PC-3 (cell line): ENCODE results near the gene CLCA2. TPM values are rescaled to one million over a fixed set of nuclear protein-coding genes. Genes with fewer than 3 reads are reported as not detected.

ENCODE experiments used
- ATAC-seq: fragments of 200-7000 bp; cut with Tn5 transposase; 2 replicates; pipeline ENCODE4 v1.9.1; 2020; ENCODE audit warnings: mild to moderate bottlenecking, moderate library complexity
- BruUV-seq: library from RNA; stranded (reverse); fragments of 400-500 nt; replicated peaks from 2 replicates; lab custom pipeline; 2021; lab: Mats Ljungman, UMichigan
- CTCF ChIA-PET: fragments of 300-600 bp; sonication (Branson Sonifier 250); formaldehyde crosslinking; loops from one replicate; lab custom pipeline; 2022; ENCODE audit warnings: antibody characterized with exemption; lab: Charles Lee
- POLR2A ChIA-PET: fragments of 300-600 bp; sonication (Branson Sonifier 250); formaldehyde crosslinking; loops from one replicate; lab custom pipeline; 2022; ENCODE audit warnings: antibody characterized with exemption; ENCODE audit not compliant: unreplicated experiment; lab: Charles Lee
- DNase-seq: peaks from one replicate; pipeline ENCODE4 v3.0.0-alpha.2; 2015
- H2AFZ ChIP-seq: fragments of 300-600 bp; sonication (generic); 2 replicates; pipeline ENCODE4 v1.6.0; 2016; ENCODE audit warnings: antibody characterized with exemption, low read length
- H3F3A ChIP-seq: fragments of 300-600 bp; sonication (generic); one replicate; pipeline ENCODE4 v1.6.0; 2017; ENCODE audit warnings: antibody characterized with exemption, low read length, control low read depth, mild to moderate bottlenecking; ENCODE audit not compliant: unreplicated experiment
- H3K27ac ChIP-seq: fragments of 300-600 bp; sonication (generic); 2 replicates; pipeline ENCODE4 v1.5.1; 2016; ENCODE audit warnings: mild to moderate bottlenecking, low read length
- H3K27me3 ChIP-seq: fragments of 300-600 bp; sonication (generic); 2 replicates; pipeline ENCODE4 v1.6.1; 2016; ENCODE audit warnings: low read length, mixed read lengths
- H3K36me3 ChIP-seq: fragments of 300-600 bp; sonication (generic); 2 replicates; pipeline ENCODE4 v1.6.1; 2016; ENCODE audit warnings: low read depth, mixed run types, low read length, mixed read lengths
- H3K4me1 ChIP-seq: fragments of 300-600 bp; sonication (generic); 2 replicates; pipeline ENCODE4 v1.5.1; 2016; ENCODE audit warnings: low read length; ENCODE audit not compliant: insufficient read depth
- H3K4me2 ChIP-seq: fragments of 300-600 bp; sonication (generic); 2 replicates; pipeline ENCODE4 v1.6.0; 2016; ENCODE audit warnings: low read length
- H3K4me3 ChIP-seq: fragments of 300-600 bp; sonication (generic); 2 replicates; pipeline ENCODE4 v1.5.1; 2016; ENCODE audit warnings: mild to moderate bottlenecking, low read length, mixed read lengths
- H3K79me2 ChIP-seq: fragments of 300-600 bp; sonication (generic); 2 replicates; pipeline ENCODE4 v1.6.1; 2017; ENCODE audit warnings: low read length, mixed read lengths
- H3K9ac ChIP-seq: fragments of 300-600 bp; sonication (generic); 2 replicates; pipeline ENCODE4 v1.6.0; 2016; ENCODE audit warnings: mild to moderate bottlenecking, low read length
- H3K9me2 ChIP-seq: fragments of 300-600 bp; sonication (generic); replicated peaks from 2 replicates; pipeline ENCODE4 v1.6.1; 2016; ENCODE audit warnings: mixed run types, low read length, mixed read lengths
- H3K9me3 ChIP-seq: fragments of 300-600 bp; sonication (generic); 2 replicates; pipeline ENCODE4 v1.6.1; 2016; ENCODE audit warnings: low read length, mixed read lengths
- H4K20me1 ChIP-seq: fragments of 300-600 bp; sonication (generic); 2 replicates; pipeline ENCODE4 v1.6.1; 2016; ENCODE audit warnings: low read length, mixed read lengths
- CTCF ChIP-seq: fragments of 300-600 bp; sonication (generic); conservative IDR thresholded peaks from 2 replicates; pipeline ENCODE4 v1.5.1; 2017; ENCODE audit warnings: antibody characterized with exemption, low read depth, mild to moderate bottlenecking, low read length
- EZH2 ChIP-seq: fragments of 300-600 bp; sonication (generic); IDR thresholded peaks from one replicate; pipeline ENCODE4 v1.6.1; 2017; ENCODE audit warnings: antibody characterized with exemption, mild to moderate bottlenecking, low read length; ENCODE audit not compliant: unreplicated experiment
- EZH2phosphoT487 ChIP-seq: fragments of 300-600 bp; sonication (generic); IDR thresholded peaks from 2 replicates; pipeline ENCODE4 v1.6.1; 2018; ENCODE audit warnings: mild to moderate bottlenecking, antibody characterized with exemption, low read length, borderline replicate concordance
- intact Hi-C: fragments of 100-400 bp; cut with micrococcal nuclease; formaldehyde crosslinking; loops from 2 replicates; pipeline ENCODE4 v1.9.0; 2023
- total RNA-seq: library from RNA; depleted of rRNA; stranded (reverse); fragments of >200 nt; gene quantifications from 2 replicates; pipeline ENCODE4 v1.2.3, GENCODE V29; 2014

CLCA2 gene
- total RNA-seq, 1 experiment from 2014 or later: 0.22 TPM

DNA sequence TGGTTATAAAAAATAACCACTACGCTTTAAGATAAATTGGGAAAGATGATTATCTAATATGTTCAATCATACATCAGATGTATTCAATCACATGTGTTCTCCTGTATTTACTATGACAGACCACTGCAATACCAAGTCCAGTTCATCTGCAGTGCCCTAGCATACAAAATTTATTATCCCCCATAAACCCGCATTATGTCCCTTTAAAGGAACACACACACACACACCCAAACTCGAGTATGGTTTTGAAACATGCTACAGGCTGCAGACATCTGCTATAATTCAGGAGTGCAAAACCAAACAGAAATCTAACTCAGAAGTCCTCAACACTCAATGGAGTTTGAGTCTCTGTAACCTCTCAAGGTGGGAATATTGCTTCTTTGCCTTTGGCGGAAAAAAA, 42.7 kb upstream of the CLCA2 start:
- H3K27ac ChIP-seq: no peak overlapping the region
- no peaks in the 10 kb centered on the region for H4K20me1 ChIP-seq
- peaks cover 10% of the 10 kb centered on the region; the same call in 1 of the 2 replicates for H3K36me3 ChIP-seq
- H3K79me2 ChIP-seq: no peaks in the 10 kb centered on the region
- no TSS peak for BruUV-seq
- H3K4me2 ChIP-seq: no peak overlapping the region
- ATAC-seq (no peak), DNase-seq (no peak)
- ChIA-PET CTCF (no interaction called here), POLR2A (no interaction called here)
- TF ChIP-seq EZH2phosphoT487 (no peak), EZH2 (no peak), CTCF (no peak)
- H3K9me2 ChIP-seq: no peaks in the 10 kb centered on the region
- no peaks in the 10 kb centered on the region for H3K27me3 ChIP-seq
- intact Hi-C loops: loop anchor here (2.0 to 10.0 kb wide), 3 partner anchors 38 to 361 kb away; no protein-coding TSS in a partner anchor
- H3K9me3 ChIP-seq: no peaks in the 10 kb centered on the region
- no peak overlapping the region for H3K9ac ChIP-seq
- H3K4me1 ChIP-seq: no peaks in the 10 kb centered on the region
- no peaks in the 10 kb centered on the region for H3F3A ChIP-seq
- no peak overlapping the region for H2AFZ ChIP-seq
- H3K4me3 ChIP-seq: no peak overlapping the region

- no peak for TF ChIP-seq EZH2phosphoT487
- TF ChIP-seq EZH2: no peak
- TF ChIP-seq CTCF: no peak
- DNase-seq (no peak), ATAC-seq (no peak)
- no peak overlapping the region for H3K27ac ChIP-seq
- intact Hi-C loops: loop anchor here (5.0 to 10.0 kb wide), 2 partner anchors 302 to 359 kb away; no protein-coding TSS in a partner anchor
- no peaks in the 10 kb centered on the region for H3K9me2 ChIP-seq
- no peaks in the 10 kb centered on the region for H3K9me3 ChIP-seq
- peaks cover 6% of the 10 kb centered on the region; the same call in 1 of the 2 replicates for H3K36me3 ChIP-seq
- no peak overlapping the region for H2AFZ ChIP-seq
- no peaks in the 10 kb centered on the region for H4K20me1 ChIP-seq
- CTCF ChIA-PET: interaction anchor here (0.6 kb wide), 1 partner anchor 120 kb away, joined by 4 read pairs; no protein-coding TSS in a partner anchor
- H3K4me2 ChIP-seq: no peak overlapping the region
- no peaks in the 10 kb centered on the region for H3F3A ChIP-seq
- H3K4me1 ChIP-seq: no peaks in the 10 kb centered on the region
- peaks cover under 1% of the 10 kb centered on the region; the same call in 1 of the 2 replicates for H3K79me2 ChIP-seq
- no peak overlapping the region for H3K9ac ChIP-seq
- no peaks in the 10 kb centered on the region for H3K27me3 ChIP-seq
- H3K4me3 ChIP-seq: no peak overlapping the region
- no TSS peak for BruUV-seq
- POLR2A ChIA-PET: no interaction called here
These were observed 41.1 kb upstream of the CLCA2 start for GRCh38 chr1:86382878-86383277.

- BruUV-seq: no TSS peak
- ATAC-seq (no peak), DNase-seq (no peak)
- no peak overlapping the region for H3K4me3 ChIP-seq
- no peaks in the 10 kb centered on the region for H3K9me2 ChIP-seq
- no peak overlapping the region for H3K9ac ChIP-seq
- no peaks in the 10 kb centered on the region for H4K20me1 ChIP-seq
- intact Hi-C loops: loop anchor here (10.0 kb wide), 1 partner anchor 297 kb away; no protein-coding TSS in a partner anchor
- H2AFZ ChIP-seq: no peak overlapping the region
- no peak overlapping the region for H3K4me2 ChIP-seq
- ChIA-PET CTCF (no interaction called here), POLR2A (no interaction called here)
- H3K9me3 ChIP-seq: no peaks in the 10 kb centered on the region
- no peaks in the 10 kb centered on the region for H3F3A ChIP-seq
- H3K4me1 ChIP-seq: no peaks in the 10 kb centered on the region
- peaks cover 38% of the 10 kb centered on the region for H3K79me2 ChIP-seq
- no peaks in the 10 kb centered on the region for H3K27me3 ChIP-seq
- TF ChIP-seq CTCF (no peak), EZH2phosphoT487 (no peak), EZH2 (no peak)
- H3K27ac ChIP-seq: no peak overlapping the region
- H3K36me3 ChIP-seq: no peaks in the 10 kb centered on the region
These were observed 35.9 kb upstream of the CLCA2 start for GRCh38 chr1:86387916-86388627.
